ENCODE data around the gene CYP11A1. TPM values are rescaled to one million over a fixed set of nuclear protein-coding genes. Genes with fewer than 3 reads are reported as not detected.

Gene CYP11A1
- total RNA-seq, 2 donors from 2014 or later, result 0.29 to 1.8 TPM

DNA sequence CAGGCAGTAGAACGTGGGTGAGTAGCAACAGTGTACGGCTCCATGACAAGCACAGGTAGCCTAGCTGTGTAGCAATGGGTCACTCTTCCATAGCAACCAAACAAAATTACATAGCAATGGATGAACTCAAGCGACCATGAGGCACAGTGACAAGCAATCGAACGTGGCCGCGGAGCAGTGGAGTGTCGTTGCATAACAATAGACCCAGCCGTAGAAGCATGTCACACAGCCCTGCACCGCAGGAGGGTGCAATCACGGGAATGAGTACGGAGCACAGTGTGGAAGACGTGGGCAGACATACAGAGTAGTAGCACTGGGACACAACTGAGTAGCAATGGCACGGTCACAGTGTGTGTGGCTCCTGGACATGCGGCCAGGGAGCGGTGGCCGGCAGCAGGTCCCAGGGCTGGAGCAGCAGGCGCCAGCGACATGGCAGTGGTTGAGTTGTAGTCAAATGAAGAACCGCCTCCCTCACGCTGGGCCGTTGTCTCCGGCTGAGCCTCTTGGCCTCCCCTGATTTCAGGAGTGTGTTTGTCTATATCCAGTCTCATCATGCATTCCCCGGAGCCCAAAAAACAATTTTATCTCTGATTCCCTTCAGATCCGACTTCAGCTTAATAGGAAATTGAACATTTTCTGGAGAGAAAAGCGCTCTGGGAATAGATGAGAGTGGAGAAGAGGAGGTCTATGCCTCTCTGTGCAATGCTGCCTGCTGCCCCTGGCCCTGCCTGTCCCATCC, 67.2 kb downstream of the CYP11A1 start:
- no peak for DNase-seq
- intact Hi-C loops (cut with DNase I), result loop anchor here (5.0 to 10.0 kb wide), 2 partner anchors 173 to 325 kb away; no protein-coding TSS in a partner anchor
- no peak for ATAC-seq

DNA sequence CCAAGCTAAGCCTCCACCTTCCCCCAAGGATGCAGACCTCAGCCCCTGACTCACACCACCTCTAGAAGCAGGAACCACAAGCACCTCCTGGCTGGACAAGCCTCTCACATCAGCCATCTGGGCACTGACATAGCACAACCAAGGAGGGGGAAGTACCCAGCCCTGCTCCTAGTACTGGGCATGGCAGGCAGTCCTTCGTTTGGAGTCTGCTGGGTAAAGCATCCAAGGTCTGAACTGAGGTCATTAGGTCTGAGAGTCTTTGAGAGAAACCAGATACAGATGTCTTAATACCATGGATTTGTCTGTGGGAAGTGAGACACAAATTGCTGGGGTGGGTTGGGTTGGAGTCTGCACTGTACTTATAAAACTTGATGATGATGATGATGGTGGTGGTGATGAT, 69.6 kb downstream of the CYP11A1 start:
- intact Hi-C loops (cut with DNase I), result no loop called here
- DNase-seq (no peak), ATAC-seq (no peak)

DNA sequence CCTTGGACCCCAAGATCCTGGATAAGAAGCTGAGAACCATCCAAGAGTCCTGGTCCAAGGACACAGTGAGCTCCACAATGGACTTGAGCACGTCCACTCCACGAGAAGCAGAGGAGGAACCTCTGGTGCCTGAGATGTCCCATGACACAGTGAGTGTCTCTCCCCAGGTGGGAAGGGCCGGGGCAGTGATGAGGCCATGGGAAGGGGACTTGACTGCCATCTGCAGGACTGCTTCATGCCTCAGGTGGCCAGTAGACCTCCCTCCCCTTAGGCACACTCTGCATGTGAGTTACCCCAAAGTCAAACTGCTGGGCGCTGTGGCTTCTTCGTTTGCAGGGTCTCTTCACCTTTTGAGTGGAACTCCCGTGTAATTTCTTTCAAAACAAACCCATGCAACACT, 71.6 kb downstream of the CYP11A1 start:
- no peak for DNase-seq

DNA sequence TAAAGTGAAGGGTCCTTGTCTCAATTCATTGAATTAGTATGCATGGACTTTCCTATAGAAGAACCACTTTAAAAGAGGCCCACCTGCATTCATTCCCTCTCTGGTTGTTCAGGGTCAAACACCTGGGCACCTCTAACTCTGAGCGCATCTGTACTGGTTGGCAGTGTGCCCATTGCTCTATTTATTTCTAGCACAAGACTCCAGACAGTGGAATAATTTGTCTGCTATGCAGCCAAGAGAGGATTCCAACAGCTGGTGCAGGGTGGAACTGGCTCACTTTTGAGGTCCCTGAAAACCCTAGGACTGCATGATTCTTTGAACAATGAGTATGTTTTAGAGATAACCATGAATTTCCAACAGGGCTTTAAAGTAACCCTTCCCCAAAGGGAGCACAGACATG, 73.4 kb downstream of the CYP11A1 start:
- no peak for ATAC-seq

More for the DNA sequence above, 71.6 kb downstream of the CYP11A1 start:
- intact Hi-C loops (cut with DNase I), result no loop called here
- no peak for ATAC-seq

DNA sequence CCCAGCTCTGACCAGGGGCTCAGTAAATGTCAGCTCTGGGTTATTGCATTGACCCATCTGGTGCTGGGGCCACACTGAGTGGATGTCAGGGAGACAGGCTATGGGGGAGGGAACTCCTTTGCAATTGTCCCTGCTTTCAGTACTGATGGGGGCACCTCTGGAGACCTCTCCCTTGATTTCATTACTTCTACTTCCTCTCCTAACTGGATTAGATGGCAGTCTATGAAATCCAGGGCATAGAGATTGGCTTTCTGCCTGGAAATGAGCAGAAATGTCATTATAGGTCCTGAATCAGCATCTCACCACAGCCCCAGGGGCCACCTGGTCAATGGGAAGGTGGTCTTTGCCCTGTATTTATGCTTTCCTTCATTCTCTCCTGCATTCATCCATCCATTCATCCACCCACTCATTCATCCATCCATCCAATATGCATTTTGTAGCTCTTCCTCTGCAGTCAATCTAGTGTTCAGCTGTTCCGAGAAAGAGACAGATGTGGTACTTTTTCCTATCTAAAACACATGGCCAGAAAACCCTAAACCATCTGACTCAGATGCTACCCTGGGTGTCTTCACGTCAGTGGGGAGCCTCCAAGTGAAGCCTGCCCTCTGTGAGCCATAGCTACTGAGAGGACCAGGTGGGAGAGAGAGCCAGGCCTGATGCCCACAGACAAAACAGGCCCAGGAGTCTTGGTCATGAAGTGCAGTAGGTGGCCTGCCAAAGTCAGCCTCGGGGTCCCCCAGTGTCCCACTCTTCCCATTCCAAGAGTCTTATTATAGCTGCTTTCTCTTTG, 74.2 kb downstream of the CYP11A1 start:
- intact Hi-C loops (cut with DNase I), result no loop called here
- ATAC-seq (no peak), DNase-seq (no peak)

More for the DNA sequence above, 73.4 kb downstream of the CYP11A1 start:
- DNase-seq, result no peak
- intact Hi-C loops (cut with DNase I), result no loop called here

DNA sequence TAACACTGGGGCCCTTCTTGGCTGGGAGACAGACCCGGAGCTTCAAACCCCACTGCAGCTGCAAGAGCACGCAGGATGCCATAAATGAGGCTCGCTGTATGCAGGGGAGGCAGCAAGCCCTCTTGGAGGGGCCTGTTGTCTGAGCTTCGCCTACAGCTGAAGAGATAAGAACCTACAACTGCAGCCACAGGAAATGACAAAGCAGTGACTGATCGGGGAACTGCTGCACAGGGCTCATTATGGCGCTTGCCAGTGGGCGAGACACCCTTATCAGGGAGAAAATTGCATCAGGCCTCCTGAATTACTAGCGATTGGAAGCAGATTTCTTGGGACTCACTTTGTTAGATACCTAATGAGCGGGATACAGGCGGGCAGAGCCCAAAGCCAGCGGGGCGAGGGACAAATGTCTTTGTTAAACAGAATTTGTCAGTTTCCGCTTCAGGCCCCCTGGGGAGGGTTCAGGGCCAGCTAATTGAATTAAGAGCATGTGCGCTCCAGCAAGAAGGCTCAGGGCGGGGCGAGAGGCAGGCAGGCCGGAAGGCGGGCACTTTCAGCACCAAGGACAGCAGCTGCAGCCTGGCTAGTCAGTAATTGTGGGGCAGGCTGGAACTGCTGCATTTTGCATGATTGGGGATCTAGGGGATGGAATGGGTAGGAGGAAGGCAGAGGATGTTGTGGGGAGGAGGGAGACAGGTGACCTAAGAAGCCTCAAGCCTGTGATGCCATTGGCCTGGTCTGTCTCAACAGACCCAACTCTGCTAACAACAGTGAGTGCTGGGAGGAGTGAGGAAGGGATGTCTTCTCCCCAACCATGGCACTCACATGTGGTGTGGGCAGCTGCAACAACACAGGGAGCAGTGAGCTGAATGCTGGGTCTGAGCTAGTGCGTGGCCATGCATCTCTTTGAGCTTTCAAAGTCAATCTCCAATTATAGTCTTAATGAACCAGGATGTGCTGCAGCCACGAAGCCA, 76.1 kb downstream of the CYP11A1 start:
- intact Hi-C loops (cut with DNase I), result no loop called here
- peak; percentile 91 for DNase-seq
- peak; percentile 89 to 90 for ATAC-seq

DNA sequence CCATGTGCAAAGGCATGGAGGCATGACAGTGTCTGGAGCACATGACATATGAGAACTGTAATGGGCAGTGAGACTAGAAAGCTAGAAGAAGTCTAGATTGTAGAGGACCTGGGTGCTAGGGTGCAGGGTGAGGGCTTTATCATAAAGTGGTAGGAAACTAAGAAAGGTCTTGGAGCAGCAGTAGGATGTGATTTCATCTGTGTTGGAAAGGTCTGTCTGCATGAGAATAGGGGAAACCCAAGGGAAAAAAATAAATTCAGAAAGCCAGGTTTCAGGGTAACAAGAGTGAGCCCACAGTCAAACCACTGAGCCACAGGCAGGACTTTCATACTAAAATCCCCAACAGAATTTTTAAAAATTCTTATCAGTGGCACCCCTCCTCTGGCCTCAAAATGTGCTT, 76.8 kb downstream of the CYP11A1 start:
- intact Hi-C loops (cut with DNase I), result no loop called here
- no peak for ATAC-seq

DNA sequence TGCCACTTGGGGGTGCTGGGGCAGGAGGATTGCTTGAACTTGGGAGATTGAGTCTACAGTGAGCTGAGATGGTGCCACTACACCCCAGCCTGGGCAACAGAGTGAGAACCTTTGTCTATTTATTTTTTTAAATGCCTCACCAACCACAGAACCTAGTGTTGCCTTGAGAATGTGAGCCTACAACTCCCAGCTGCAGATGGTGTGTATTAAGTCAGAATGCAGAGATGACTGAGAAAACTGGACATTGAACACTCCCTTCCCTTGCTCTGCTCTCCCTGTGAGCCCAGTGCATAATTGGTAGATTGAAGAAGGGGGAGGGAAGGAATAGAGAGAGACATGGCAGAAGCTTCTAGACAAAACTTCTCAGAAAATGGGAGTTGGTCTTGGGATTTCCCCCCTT, 77.8 kb downstream of the CYP11A1 start:
- DNase-seq, result no peak
- intact Hi-C loops (cut with DNase I), result no loop called here
- ATAC-seq, result no peak

More for the DNA sequence above, 76.8 kb downstream of the CYP11A1 start:
- DNase-seq, result no peak

Small RNAs within 50 kb of the gene (microRNA-seq; reads per million reads assigned to microRNA genes)
- 0 reads per million in 2 donors for gene MIR6881

Other genes starting within 250 kb of the CYP11A1 start
- 1 to 10 TPM; 1.9 to 3.9 TPM for gene ISLR2, start 237.1 kb downstream of the CYP11A1 start, total RNA-seq
- 10 to 100 TPM; 22.8 to 28.2 TPM for gene ISLR, start 193.9 kb downstream of the CYP11A1 start, total RNA-seq
- gene STRA6, start 164.9 kb downstream of the CYP11A1 start, total RNA-seq, result not detected
- not detected for gene CCDC33, start 131.3 kb downstream of the CYP11A1 start, total RNA-seq
- 1 to 10 TPM; 1.8 to 1.9 TPM for gene SEMA7A, start 66.3 kb upstream of the CYP11A1 start, total RNA-seq
- gene UBL7, start 93.5 kb upstream of the CYP11A1 start, total RNA-seq, result 10 to 100 TPM; 39.0 to 43.5 TPM
- 1 to 10 TPM; 2.1 to 2.6 TPM for gene ARID3B, start 173.6 kb upstream of the CYP11A1 start, total RNA-seq
- gene CLK3, start 248.2 kb upstream of the CYP11A1 start, total RNA-seq, result 10 to 100 TPM; 44.2 to 44.3 TPM

Measured in left cardiac atrium (tissue), 4 donors.